Pulmonary artery endothelial cell (primary cell): ENCODE data around the gene NECTIN4. TPM values are rescaled to one million over a fixed set of nuclear protein-coding genes. Genes with fewer than 3 reads are reported as not detected.

Source experiments
- DNase-seq: peaks from one replicate; pipeline ENCODE4 v3.0.0-alpha.2; 2011; ENCODE audit warnings: low read depth, low spot score
- total RNA-seq: library from RNA; depleted of rRNA; stranded (reverse); fragments of >200 nt; gene quantifications from 2 replicates; pipeline ENCODE4 v1.2.3, GENCODE V29; 2014

Gene NECTIN4
- total RNA-seq, 1 donor from 2014 or later: 0.53 TPM

- DNase-seq: no peak
Measured at GRCh38 chr1:161059293-161059692, 30.1 kb downstream of the NECTIN4 start.

- no peak for DNase-seq
Measured at GRCh38 chr1:161054805-161055204, 34.6 kb downstream of the NECTIN4 start.

GRCh38 chr1:161054232-161054631 lies 35.1 kb downstream of the NECTIN4 start:
- DNase-seq: no peak

- DNase-seq: no peak
Measured at GRCh38 chr1:161052899-161053298, 36.5 kb downstream of the NECTIN4 start.

GRCh38 chr1:161051219-161051618 lies 38.1 kb downstream of the NECTIN4 start:
- no peak for DNase-seq

- DNase-seq: no peak
Measured at GRCh38 chr1:161048949-161049722, 40.2 kb downstream of the NECTIN4 start.

- DNase-seq: no peak
Measured at GRCh38 chr1:161047436-161048420, 41.6 kb downstream of the NECTIN4 start.

- DNase-seq: no peak
Measured at GRCh38 chr1:161046605-161047228, 42.6 kb downstream of the NECTIN4 start.

GRCh38 chr1:161045736-161046604 lies 43.4 kb downstream of the NECTIN4 start, which contains the start of gene USF1:
Gene USF1 (minus strand): TSS chr1:161045977. CDS start chr1:161043275, 2,702 bp downstream.
- peak; percentile 88 for DNase-seq

GRCh38 chr1:161044908-161045735 lies 44.2 kb downstream of the NECTIN4 start:
- no peak for DNase-seq

GRCh38 chr1:161044535-161044907 lies 44.8 kb downstream of the NECTIN4 start:
- DNase-seq: no peak

- DNase-seq: no peak
Measured at GRCh38 chr1:161039546-161039945, 49.8 kb downstream of the NECTIN4 start.

GRCh38 chr1:161039154-161039545 lies 50.2 kb downstream of the NECTIN4 start:
- DNase-seq: no peak

- no peak for DNase-seq
Measured at GRCh38 chr1:161038523-161039153, 50.7 kb downstream of the NECTIN4 start, which contains the start of gene TSTD1. Gene TSTD1 (minus strand): TSS chr1:161038964. CDS start chr1:161038889, 75 bp downstream.

GRCh38 chr1:161037661-161038522 lies 51.5 kb downstream of the NECTIN4 start:
- DNase-seq: no peak

GRCh38 chr1:161033751-161034150 lies 55.6 kb downstream of the NECTIN4 start:
- no peak for DNase-seq

- DNase-seq: no peak
Measured at GRCh38 chr1:161032409-161032808, 56.9 kb downstream of the NECTIN4 start.

- DNase-seq: no peak
Measured at GRCh38 chr1:161031874-161032273, 57.5 kb downstream of the NECTIN4 start.
